GF-D8 (cell line): Measurements from ENCODE around the gene SUPT3H.

Source experiments
- DNase-seq: peaks from one replicate; lab custom pipeline; 2025; lab: John Stamatoyannopoulos, UW

Gene SUPT3H

DNA sequence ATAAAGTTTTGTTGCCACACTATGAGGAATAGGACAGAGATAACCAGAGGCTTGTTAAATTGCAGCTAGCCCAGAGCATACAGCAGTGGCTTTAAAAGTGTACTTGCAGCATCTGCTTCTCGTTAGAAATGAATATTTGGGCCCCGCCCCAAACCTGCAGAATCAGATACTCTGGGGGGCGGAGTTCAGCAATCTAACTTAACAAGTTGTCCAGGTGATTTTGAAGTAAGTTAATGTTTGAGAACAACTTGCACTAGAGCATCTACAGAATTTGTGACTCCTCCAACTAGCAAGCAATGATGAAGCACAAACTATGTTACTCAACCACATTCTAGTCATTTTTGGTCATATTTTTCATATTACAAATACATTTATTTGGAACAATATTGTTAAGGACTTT, 10.6 kb upstream of the SUPT3H start:
- no peak for DNase-seq

DNA sequence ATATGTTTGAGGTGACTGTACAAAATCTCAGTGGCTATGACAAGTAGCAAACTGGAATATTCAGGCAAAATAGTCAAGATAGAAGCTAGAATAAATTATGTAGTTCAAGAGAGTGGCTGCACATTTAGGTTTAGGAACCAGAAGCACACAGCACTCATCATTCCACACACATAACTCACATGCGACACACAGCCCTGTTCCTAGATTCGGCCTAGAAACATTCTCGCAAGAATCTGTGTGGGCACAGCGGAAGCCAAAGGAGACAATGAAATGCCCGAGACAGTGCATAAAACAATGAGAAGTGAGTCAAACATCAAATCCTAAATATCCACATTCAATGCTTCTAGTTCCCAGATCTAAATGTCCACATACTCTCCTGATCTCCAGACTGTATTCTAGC, 9.5 kb upstream of the SUPT3H start:
- DNase-seq = no peak

DNA sequence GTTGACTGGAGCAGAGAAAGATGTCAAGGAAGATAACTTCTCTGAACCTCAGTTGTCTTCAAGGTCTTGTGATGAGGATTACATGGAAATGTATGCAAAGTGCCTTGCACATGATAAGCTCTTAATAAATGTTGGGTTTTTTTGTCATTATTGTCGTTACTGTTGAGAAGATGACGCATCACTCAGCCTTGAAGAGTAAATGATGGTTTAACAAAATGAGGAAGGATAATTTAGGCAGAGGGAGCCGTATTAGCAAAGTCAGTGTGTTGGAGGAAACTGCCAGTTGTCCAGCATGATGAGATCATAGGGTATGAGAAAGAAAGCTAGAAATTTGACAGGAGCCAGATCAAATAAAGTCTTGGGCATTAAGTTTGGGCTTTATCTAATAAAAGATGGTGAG, 8.8 kb upstream of the SUPT3H start:
- DNase-seq = no peak

DNA sequence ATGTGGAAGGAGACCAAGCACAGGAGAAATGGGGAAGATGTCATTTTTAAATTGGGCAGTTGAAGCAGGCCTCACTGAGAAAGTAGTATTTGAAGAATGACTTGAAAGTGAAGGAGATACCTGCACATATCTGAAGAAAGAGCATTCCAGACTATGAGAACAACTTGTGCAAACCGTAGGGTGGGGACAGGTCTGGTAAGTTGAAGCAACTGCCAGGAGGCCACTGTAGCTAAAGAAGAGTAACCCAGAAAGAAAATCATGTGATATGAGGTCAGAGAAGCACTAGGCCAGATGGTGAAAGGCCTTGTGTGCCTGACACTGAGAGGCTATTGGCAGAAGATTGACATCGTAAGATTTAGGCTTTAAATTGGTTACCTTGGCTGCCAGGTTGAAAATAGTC, 4.7 kb upstream of the SUPT3H start:
- DNase-seq = no peak

DNA sequence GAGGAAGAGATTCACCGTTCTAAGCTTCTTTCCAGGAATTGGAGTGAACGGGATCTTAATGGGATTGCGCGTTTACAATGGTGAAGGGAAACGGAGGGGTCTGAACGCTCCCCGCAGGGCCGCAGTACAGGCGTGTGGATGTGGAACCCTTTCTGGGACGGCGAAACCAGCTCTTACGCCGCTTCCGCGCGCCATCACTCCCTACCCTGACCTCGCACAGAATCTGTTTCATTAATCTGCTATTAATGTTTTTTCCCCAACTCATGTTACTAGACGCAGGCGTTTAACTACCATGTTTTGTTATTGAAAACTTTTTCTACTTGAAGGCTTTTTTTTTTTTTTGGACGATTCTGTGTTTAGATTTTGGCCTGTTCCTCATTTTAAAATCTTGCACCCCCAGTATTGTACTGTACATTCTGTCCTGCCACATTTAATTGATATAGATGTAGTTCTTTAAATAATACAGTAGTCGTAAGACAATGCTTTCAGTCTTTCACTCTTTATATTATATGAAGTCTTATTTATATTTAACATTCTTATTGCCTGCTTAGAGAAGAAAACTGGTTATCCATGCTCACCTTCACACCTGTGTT, 696 bp upstream of the SUPT3H start:
- DNase-seq = no peak

DNA sequence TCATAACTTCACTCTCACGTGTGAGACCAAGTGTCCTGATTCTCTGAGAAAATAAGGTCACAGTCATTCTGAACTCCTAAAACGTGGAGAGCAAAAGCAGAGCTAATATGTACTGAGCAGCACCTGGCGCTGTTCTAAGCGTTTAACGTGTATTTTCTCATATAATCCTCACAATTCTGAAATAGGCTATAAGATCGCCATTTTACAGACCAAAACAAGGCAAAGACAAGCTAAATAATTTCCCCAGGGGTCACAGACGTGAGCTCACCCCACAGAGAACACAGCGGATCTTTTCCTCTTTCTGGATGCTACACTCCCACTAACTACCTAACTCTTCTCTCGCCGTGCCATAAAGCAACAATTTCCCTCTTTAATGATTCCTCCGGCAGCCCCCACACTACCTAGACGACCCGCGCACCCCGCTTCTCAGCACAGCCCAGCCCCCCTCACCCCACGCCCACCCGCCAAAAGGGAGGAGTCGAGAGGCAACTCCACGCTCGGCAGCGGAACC, 636 bp downstream of the SUPT3H start:
- DNase-seq = no peak

DNA sequence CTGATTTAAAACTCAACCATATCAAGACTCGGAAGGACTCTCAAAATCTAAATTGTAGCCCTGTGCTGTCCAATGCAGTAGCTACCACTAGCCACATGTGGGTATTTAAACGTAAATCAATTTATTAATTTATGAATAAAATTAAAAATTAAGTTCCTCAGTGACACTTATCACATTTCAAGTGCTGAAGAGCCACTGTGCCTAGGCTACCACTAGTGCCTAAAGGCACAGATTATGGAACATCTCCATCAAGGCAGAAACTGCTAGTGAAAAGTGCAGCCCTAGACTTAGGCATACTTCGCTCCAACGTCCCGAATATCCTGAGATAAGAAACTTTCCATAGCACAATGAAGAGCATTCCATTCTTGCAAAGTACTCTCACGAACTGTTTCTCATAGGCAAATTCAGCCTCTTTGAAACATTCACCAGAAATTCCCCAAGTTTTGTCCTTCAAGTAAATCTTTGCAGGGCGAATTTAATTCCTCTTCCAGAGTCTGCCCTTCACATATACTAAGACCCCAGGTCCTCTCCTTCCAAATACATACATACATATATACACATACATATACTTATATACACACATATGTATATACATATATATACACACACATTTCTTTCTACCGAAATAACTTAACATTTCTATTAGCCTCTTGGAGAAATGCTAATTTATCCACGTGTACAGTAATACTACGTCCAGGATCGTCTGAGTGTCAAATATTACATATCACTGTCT, 1.3 kb downstream of the SUPT3H start:
- no peak for DNase-seq

DNA sequence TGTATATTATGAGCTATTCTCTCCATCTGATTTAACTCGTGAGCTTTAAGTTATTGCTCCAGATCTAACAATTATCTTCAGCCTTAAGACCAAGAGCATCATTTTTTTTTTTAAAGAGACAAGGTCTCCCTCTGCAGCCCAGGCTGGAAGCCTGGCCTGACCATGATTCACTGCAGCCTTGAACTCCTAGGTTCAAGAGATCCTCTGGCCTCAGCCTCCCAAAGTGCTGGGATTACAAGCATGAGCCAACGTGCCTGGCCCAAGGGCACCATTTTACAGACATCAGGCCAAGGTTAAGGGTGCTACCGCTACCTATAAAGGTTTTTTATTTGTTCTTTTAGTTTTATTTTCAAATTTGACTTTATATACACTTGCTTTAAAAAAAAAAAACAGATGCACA, 2.3 kb downstream of the SUPT3H start:
- DNase-seq = no peak

DNA sequence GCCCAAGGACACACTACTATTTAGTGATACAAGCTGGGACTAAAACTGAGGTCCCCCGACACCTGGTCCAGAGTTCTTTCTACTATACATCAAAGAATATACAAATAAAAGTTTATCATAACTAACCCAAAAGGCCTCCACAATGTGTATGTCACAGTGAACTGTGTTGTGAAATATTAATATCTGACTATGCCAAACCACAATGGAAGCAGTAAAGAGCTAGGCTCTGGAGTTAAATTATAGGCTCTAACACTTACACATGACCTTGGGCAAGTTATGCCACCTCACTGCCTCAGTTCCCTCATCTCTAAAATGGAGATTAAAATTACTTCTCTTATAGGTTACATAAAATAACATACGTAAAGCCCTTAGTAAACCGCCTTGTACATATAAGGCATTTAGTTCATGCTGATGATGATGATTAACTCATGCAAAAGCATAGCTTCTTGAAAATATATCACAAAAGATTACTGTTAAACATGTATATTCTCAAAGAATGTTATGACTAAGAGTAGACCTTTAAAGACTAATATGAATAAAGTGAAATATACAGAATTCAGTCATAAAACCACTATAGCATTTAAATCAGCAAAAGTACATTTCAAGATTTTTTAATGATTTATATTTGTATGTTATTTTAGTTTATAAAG, 5.7 kb downstream of the SUPT3H start:
- no peak for DNase-seq

DNA sequence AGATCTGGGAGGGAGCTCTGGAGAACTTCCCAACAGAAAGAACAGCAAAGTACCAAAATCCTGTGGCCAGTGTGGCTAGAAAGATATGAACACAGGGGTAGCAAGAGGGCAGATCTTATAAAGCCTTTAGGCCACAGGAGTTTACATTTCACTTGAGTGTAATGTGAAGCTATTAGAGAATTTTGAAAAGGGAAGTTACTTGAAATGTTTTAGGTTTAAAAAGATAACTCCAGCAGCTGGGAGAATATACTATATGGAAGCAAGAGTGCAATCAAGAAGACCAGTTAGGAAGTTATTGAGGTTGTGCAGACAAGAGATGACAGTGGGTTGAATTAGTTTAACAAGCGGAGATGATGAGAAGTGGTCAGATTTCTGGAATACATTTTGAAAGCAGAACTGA, 7.9 kb downstream of the SUPT3H start:
- no peak for DNase-seq

DNA sequence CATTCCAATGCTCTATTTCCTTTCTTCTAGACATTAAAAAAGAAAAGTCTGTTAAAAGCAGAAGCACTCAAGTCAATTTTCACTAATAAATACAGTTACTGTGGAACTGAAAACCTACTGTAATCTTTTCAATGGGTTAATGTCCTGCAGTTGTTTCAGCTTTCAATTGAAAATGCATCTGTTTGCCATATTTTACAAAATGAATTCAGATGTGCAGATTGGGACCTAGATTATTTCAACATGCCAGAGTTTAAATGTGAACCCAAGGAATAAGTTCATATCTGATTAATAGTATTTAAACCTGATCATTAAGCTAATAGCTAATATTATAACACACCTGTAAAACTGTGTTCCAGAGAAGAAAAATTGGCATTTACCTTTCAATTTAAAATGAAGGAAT, 9.7 kb downstream of the SUPT3H start:
- DNase-seq = no peak

DNA sequence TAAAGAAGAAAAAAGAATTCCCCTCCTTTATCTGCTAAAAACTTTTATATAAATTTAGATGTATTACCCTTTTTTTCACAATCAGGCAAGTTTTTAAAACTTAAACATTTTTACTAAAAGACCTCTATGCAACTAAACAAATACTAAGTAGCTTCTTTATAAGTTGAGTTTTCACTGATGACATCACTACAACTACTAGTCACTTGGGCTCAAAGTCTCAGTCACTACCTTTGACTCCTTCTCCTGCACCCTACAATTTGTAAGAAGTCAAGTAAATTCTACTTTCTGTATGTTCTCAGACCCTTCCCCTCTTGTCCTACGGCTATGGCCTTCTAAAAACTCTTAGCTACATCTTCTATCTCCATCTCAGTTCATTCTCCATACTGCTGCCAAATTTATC, 11.2 kb downstream of the SUPT3H start:
- no peak for DNase-seq

DNA sequence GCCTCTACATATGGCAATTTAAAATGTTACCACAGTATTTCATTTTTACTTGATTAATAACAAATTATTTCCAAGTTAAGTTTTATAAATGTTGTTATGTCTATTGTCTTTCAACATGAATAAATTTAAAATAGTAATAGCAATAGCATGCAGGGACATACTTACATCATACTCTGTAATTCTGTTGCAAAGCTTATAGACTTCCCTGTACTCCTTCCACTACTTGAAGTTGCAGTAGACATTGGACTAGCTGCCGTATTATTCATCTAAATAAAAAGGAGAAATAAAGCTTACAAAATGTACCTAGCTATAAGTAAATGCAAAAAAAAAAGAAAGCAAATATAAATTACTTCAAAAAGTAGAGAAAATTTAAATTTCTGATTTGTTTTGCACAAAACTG, 12.7 kb downstream of the SUPT3H start:
- no peak for DNase-seq

DNA sequence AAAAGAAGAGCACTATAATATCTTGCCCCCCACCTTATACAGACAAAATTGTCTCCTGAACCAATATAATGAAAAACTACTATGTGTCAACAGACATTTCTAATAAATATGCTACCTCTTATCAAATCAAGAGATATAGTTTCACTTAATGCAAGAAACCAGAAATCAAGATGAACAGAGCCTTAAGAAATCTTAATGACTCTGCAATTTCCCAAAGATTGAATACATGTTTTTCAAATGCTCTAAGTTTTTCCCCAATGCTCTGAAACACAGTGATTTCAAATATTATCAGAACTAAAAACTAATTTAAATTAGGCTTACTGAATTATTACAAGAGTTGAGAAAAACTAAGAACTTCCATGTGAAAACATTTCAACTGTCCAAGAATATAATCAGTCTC, 13.3 kb downstream of the SUPT3H start:
- DNase-seq = no peak

DNA sequence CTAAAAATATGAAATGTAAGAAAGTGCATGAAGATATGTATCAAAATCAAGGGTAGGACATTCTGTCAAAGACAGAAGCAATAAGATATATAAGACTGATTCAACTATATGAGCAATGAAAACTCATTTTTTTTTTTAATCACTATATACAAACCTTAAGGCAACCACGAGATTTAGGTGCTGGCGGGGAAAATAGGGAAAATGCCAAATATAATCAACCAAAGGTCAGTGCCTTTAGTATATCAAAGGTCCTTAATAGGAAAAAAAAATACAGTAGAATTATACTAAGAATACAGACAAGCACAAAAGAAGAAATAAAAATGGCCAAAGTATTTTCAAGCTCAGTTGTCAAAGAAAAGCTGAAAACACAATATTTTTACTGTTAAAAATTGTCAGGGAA, 24.1 kb downstream of the SUPT3H start:
- DNase-seq = no peak

DNA sequence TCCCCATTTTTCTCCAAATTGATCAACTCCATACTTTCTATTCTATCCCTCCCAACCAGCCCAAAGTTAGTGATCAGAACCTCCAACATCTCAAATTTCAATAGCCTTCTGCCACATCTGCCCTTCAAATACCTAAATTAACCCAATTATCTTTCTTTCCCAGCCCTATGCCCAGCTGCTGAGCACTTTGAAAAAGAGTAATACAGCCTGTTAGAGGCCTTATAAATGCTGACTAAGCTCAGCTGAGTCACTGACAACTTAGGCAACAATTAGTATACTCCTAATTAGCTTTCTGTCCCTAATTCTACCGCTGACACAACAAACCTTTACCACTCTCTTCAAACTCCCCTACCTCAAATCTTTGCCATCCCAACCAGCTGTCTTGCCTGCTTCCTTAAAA, 26.1 kb downstream of the SUPT3H start:
- no peak for DNase-seq

DNA sequence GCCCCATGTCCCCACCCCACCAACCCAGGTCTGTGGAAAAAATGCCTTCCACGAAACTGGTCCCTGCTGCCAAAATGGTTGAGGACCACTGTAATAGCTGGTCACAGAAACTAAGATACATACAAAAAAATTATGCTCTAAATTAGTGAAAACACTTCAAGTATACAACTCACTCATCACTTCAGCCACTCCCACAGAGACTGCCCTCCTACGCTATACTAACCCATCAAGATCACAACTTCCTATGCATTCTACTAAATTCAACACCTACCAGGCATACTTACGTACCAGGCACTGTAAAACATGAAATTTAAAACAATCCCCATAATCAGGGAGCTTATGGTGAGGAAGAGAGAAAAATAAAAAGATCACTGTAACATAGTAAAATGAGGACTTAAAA, 26.7 kb downstream of the SUPT3H start:
- DNase-seq = no peak

DNA sequence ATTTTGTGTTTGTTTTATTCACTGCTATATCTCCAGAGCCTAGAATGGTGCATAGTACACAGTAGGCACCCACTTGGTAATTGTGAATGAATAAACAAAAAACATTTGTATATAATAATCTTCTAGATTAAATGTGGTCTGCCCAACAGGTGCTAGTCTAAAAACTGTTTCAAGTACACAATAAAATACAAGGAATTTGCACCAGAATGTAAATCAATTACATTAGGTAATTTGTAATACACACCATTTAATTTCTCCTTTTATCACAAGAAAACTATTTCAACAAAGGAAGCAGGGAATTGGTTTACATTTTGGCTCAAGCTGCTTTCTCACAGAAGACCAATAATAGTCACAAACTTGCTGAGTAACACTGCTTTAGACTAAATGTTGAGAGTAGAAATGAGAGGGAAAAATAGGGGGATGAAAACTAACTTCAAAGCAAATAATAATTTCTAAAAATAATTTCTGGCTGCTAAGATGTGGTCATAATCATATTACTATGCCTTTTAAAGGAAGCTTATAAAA, 27.5 kb downstream of the SUPT3H start:
- DNase-seq = no peak

DNA sequence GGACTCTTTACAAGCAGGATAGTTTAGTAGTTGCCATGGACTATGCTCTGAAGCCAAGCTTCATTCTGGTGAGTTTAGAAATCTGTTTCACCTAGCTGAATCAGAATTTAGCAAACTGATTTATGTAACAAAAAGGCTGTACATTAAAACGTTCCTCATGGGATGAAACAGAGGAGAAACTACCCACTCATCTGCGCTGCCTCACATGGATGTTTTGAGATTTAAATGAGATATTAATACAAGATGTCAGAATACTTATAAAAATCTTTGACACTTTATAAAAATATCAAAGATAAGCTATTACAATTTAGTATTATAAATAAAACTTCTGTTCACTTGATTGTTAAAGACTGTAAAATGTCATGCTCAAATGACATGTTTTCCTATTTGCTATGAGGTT, 32.8 kb downstream of the SUPT3H start:
- no peak for DNase-seq

DNA sequence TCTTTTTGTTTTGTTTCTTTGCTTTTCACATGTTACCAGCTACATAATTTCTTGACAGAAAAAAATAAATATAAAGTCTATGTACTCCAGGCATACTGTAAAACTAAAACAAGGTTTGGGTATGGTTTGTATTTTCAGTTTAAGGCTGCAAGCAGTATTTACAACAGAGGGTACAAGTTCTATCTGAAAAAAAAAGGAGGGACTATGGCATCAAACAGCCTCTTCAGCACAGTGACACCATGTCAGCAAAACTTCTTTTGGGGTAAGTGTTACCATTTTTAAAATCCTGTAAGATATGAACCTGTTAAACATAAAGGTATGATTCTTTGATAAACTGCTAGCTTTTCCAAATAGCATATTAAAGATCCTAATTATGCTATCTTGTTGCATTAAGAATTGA, 49.2 kb downstream of the SUPT3H start:
- no peak for DNase-seq

DNA sequence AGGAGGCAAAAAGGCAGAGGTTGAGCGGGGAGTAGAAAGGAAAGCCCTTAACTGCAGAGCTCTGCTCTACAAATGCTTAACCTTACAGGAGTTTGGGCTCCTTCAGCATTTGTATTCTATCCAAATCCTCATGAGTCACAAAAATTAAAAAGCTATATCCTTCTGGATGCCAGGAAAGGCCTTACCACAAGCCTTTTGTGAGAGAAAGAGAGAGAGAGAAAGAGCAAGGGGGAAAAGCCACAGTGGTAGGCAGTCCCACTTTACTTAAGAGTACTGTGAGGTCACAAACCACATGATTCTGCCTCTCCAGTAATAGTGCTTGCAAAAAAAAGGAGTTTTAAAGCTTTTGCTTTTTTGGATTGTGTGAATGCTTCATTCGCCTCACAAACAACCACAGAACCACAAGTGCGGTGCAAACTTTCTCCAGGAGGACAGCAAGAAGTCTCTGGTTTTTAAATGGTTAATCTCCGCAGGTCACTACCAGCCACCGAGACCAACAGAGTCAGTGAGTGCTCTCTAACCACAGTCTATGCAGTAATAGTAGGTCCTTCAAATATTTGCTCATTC, 49.7 kb downstream of the SUPT3H start, which contains the start of gene RUNX2:
Gene RUNX2, plus strand, starts transcription at position 375 of the 567 bp plus-strand sequence. CDS start 397 bp downstream, outside the sequence.
- DNase-seq = peak; percentile 8

DNA sequence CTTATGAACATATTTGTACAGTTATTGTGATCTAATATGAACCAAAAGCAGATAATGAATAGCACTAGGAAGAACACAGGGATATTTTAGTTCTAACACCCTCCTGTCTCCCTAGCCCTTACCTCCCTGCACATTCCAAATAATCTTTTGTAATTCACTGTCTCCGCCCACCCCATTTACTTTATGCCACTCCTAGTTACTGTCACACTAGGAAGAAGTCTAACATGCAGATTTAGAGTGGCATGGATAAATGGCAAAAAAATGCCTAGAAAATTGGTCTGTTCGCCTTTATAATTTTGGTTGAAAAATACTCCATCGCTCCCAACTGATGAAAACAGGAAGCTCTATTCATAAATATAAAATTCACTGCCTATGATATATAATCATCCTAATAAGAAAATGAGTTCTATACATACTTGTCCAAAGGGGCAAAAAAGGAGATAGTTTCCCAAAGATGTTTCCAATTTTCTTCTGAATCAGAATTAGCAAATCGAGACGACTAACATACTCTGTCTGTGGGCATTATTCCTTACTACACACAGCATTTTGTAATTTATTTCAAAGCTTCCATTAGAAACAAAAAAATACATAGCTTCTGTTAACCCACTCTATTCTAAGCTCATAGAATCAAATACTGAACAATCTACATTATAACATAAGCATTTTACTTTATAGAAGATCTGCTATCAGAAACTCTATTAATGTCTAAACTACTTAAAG, 50.9 kb downstream of the SUPT3H start:
- DNase-seq = no peak
